ENCODE results near the gene GPR153. TPM values are rescaled to one million over a fixed set of nuclear protein-coding genes. Genes with fewer than 3 reads are reported as not detected.
"Not testable (repeated sequence)": the region's sequence is repeated elsewhere in the genome, so short reads cannot be mapped to it uniquely, and the experiment has no call there.

Gene GPR153
- 28.1 TPM for polyA plus RNA-seq (2013, experiment 1 of 4)
- 36.8 TPM for polyA plus RNA-seq (2013, experiment 2 of 4)
- polyA plus RNA-seq (2013, experiment 3 of 4) = 31.6 TPM
- 34.9 TPM for polyA plus RNA-seq (2013, experiment 4 of 4)

DNA sequence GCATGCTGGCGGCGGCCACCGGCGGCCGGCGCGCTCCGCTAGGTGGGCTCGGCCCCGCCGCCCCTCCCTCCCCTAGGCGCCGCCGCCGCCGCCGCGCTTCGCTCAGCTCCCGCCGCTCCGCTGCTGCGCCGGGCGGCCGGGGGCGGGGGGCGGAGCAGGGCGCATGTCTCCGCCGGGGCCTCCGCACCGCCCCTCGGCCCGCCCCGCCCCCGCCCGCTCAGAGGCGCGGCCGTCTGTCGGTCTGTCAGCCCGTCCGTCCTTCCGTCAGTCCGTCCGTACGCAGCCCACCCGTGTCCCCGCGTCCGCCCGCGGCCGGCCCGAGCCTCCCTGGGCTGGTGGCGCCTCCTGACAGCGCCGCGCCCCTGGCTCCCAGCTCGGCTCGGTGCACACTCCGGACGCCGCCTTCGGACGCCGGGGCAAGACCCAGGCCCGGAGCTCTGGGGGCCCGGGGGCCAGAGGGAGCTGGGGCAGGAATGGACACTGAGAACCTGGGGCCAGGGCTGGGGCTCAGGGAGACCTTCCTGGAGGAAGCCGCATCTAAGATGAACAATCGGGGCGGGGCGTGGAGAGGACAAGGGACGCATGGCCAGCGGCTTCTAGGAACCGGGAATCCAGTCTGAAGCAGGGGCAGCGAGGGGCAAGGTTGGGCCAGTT is at the start of gene GPR153:
TSS of gene GPR153 (minus strand) at position 138 of the 654 bp plus-strand sequence. CDS start 6,193 bp downstream, outside the sequence.
- no peak within 1 kb of the TSS for H3K27ac ChIP-seq (ENCODE audit: insufficient read depth, low read depth, low read length, poor library complexity, severe bottlenecking)

DNA sequence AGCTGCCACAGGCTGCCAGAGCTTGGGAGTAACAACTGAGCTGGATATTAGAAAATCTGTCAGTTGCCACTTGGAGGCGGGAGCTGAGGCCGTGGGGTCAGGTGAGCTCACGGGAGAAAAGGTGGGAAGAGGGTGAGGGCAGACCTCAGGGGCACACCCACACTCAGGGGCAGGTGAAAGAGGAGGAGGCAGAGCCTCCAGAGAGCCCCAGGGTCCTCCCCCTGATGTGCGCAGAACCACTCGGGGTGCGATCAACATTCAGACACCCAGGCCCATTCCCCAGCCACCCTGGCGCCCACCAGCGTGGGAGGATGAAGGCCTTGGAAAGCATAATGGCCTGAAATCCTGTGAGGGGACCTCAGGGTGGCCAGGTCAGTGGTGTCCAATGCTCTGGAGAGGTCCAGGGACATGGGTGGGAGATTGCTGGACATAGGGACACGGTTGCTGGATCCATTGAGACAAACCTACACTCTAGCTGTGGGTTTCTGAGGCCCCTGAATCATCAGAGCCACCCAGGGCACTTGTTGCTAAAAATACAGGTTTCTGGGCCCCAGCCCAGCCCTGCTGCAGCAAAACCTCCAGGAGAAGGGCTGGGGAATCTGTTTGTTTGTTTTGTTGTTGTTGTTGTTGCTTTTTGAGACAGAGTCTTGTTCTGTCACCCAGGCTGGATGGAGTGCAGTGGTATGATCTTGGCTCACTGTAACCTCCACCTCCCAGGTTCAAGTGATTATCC is 49.4 kb upstream of the GPR153 start:
- Histone ChIP-seq H3K9me3 (ENCODE audit: control insufficient read depth, low read length) (no peaks in the 10 kb centered on the region), H3K27ac (ENCODE audit: insufficient read depth, low read depth, low read length, poor library complexity, severe bottlenecking) (no peak overlapping the region), H3K4me3 (ENCODE audit: insufficient read depth, low read depth, low read length) (no peak overlapping the region), H3K27me3 (ENCODE audit: control insufficient read depth, insufficient read depth, low read length, poor library complexity, severe bottlenecking) (no peaks in the 10 kb centered on the region), H3K4me1 (ENCODE audit: control insufficient read depth, insufficient read depth, low read length) (no peaks in the 10 kb centered on the region), H3K36me3 (ENCODE audit: control insufficient read depth, insufficient read depth, low read length) (peaks cover 10% of the 10 kb centered on the region)
- WGBS, 2 experiments = 93 to 96% methylated on average over 9 of the region's 9 CpGs

More for the DNA sequence above, at the start of gene GPR153:
- peak within 1 kb of the TSS; percentile 63 for H3K4me3 ChIP-seq (ENCODE audit: insufficient read depth, low read depth, low read length)
- no peaks in the 10 kb centered on the region for H3K9me3 ChIP-seq (ENCODE audit: control insufficient read depth, low read length)
- peaks cover 9% of the 10 kb centered on the region for H3K27me3 ChIP-seq (ENCODE audit: control insufficient read depth, insufficient read depth, low read length, poor library complexity, severe bottlenecking)
- 0 to 1% methylated on average over 78 of the region's 78 CpGs for WGBS, 2 experiments
- H3K4me1 ChIP-seq (ENCODE audit: control insufficient read depth, insufficient read depth, low read length) = peaks cover 28% of the 10 kb centered on the region
- no peaks in the 10 kb centered on the region for H3K36me3 ChIP-seq (ENCODE audit: control insufficient read depth, insufficient read depth, low read length)

GRCh38 chr1:6309564-6309963 is 48.7 kb upstream of the GPR153 start:
- Histone ChIP-seq H3K36me3 (ENCODE audit: control insufficient read depth, insufficient read depth, low read length) (peaks cover 10% of the 10 kb centered on the region), H3K27me3 (ENCODE audit: control insufficient read depth, insufficient read depth, low read length, poor library complexity, severe bottlenecking) (no peaks in the 10 kb centered on the region), H3K27ac (ENCODE audit: insufficient read depth, low read depth, low read length, poor library complexity, severe bottlenecking) (no peak overlapping the region), H3K9me3 (ENCODE audit: control insufficient read depth, low read length) (no peaks in the 10 kb centered on the region), H3K4me1 (ENCODE audit: control insufficient read depth, insufficient read depth, low read length) (no peaks in the 10 kb centered on the region), H3K4me3 (ENCODE audit: insufficient read depth, low read depth, low read length) (no peak overlapping the region)
- 94 to 95% methylated on average over 7 of the region's 7 CpGs for WGBS, 2 experiments

DNA sequence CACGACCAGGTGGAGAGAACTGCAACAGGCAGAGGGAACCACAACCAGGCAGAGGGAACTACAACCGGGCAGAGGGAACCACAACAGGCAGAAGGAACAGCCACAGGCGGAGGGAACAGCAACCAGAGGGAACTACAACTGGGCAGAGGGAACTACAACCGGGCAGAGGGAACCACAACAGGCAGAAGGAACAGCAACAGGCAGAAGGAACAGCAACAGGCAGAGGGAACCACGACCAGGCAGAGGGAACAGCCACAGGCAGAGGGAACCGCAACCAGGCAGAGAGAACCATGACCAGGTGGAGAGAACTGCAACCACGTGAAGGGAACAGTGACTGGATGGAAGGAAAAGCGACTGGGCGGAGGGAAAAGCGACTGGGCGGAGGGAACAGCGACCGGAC is 47.6 kb upstream of the GPR153 start:
- Histone ChIP-seq H3K27me3 (ENCODE audit: control insufficient read depth, insufficient read depth, low read length, poor library complexity, severe bottlenecking) (no peaks in the 10 kb centered on the region), H3K4me3 (ENCODE audit: insufficient read depth, low read depth, low read length) (no peak overlapping the region), H3K27ac (ENCODE audit: insufficient read depth, low read depth, low read length, poor library complexity, severe bottlenecking) (no peak overlapping the region), H3K9me3 (ENCODE audit: control insufficient read depth, low read length) (no peaks in the 10 kb centered on the region), H3K36me3 (ENCODE audit: control insufficient read depth, insufficient read depth, low read length) (peaks cover 10% of the 10 kb centered on the region), H3K4me1 (ENCODE audit: control insufficient read depth, insufficient read depth, low read length) (peaks cover 4% of the 10 kb centered on the region)
- 95 to 96% methylated on average over 13 of the region's 13 CpGs for WGBS, 2 experiments

- WGBS, 2 experiments = 94 to 95% methylated on average over 7 of the region's 7 CpGs
- peaks cover 10% of the 10 kb centered on the region for H3K36me3 ChIP-seq (ENCODE audit: control insufficient read depth, insufficient read depth, low read length)
- H3K9me3 ChIP-seq (ENCODE audit: control insufficient read depth, low read length); H3K4me1 ChIP-seq (ENCODE audit: control insufficient read depth, insufficient read depth, low read length); H3K27ac ChIP-seq (ENCODE audit: insufficient read depth, low read depth, low read length, poor library complexity, severe bottlenecking); H3K27me3 ChIP-seq (ENCODE audit: control insufficient read depth, insufficient read depth, low read length, poor library complexity, severe bottlenecking); H3K4me3 ChIP-seq (ENCODE audit: insufficient read depth, low read depth, low read length): not testable (repeated sequence)
Measured at GRCh38 chr1:6307682-6308081, 46.8 kb upstream of the GPR153 start.

GRCh38 chr1:6307099-6307498 is 46.2 kb upstream of the GPR153 start:
- Histone ChIP-seq H3K36me3 (ENCODE audit: control insufficient read depth, insufficient read depth, low read length) (peaks cover 10% of the 10 kb centered on the region), H3K4me1 (ENCODE audit: control insufficient read depth, insufficient read depth, low read length) (peaks cover 4% of the 10 kb centered on the region), H3K4me3 (ENCODE audit: insufficient read depth, low read depth, low read length) (no peak overlapping the region), H3K27ac (ENCODE audit: insufficient read depth, low read depth, low read length, poor library complexity, severe bottlenecking) (no peak overlapping the region), H3K27me3 (ENCODE audit: control insufficient read depth, insufficient read depth, low read length, poor library complexity, severe bottlenecking) (no peaks in the 10 kb centered on the region), H3K9me3 (ENCODE audit: control insufficient read depth, low read length) (no peaks in the 10 kb centered on the region)
- WGBS, 2 experiments = 97 to 98% methylated on average over 15 of the region's 15 CpGs

- Histone ChIP-seq H3K4me3 (ENCODE audit: insufficient read depth, low read depth, low read length) (no peak overlapping the region), H3K9me3 (ENCODE audit: control insufficient read depth, low read length) (no peaks in the 10 kb centered on the region), H3K36me3 (ENCODE audit: control insufficient read depth, insufficient read depth, low read length) (peaks cover 10% of the 10 kb centered on the region), H3K27ac (ENCODE audit: insufficient read depth, low read depth, low read length, poor library complexity, severe bottlenecking) (no peak overlapping the region), H3K4me1 (ENCODE audit: control insufficient read depth, insufficient read depth, low read length) (peaks cover 4% of the 10 kb centered on the region), H3K27me3 (ENCODE audit: control insufficient read depth, insufficient read depth, low read length, poor library complexity, severe bottlenecking) (no peaks in the 10 kb centered on the region)
- 94 to 96% methylated on average over 15 of the region's 15 CpGs for WGBS, 2 experiments
Measured at GRCh38 chr1:6303397-6304012, 42.6 kb upstream of the GPR153 start.

GRCh38 chr1:6302568-6302967 is 41.7 kb upstream of the GPR153 start:
- Histone ChIP-seq H3K27me3 (ENCODE audit: control insufficient read depth, insufficient read depth, low read length, poor library complexity, severe bottlenecking) (no peaks in the 10 kb centered on the region), H3K36me3 (ENCODE audit: control insufficient read depth, insufficient read depth, low read length) (peaks cover 10% of the 10 kb centered on the region), H3K9me3 (ENCODE audit: control insufficient read depth, low read length) (no peaks in the 10 kb centered on the region), H3K4me3 (ENCODE audit: insufficient read depth, low read depth, low read length) (no peak overlapping the region), H3K4me1 (ENCODE audit: control insufficient read depth, insufficient read depth, low read length) (peaks cover 4% of the 10 kb centered on the region), H3K27ac (ENCODE audit: insufficient read depth, low read depth, low read length, poor library complexity, severe bottlenecking) (no peak overlapping the region)
- 94 to 96% methylated on average over 7 of the region's 7 CpGs for WGBS, 2 experiments

GRCh38 chr1:6301526-6301925 is 40.6 kb upstream of the GPR153 start:
- Histone ChIP-seq H3K27ac (ENCODE audit: insufficient read depth, low read depth, low read length, poor library complexity, severe bottlenecking) (no peak overlapping the region), H3K9me3 (ENCODE audit: control insufficient read depth, low read length) (no peaks in the 10 kb centered on the region), H3K4me3 (ENCODE audit: insufficient read depth, low read depth, low read length) (no peak overlapping the region), H3K4me1 (ENCODE audit: control insufficient read depth, insufficient read depth, low read length) (peaks cover 4% of the 10 kb centered on the region), H3K27me3 (ENCODE audit: control insufficient read depth, insufficient read depth, low read length, poor library complexity, severe bottlenecking) (no peaks in the 10 kb centered on the region), H3K36me3 (ENCODE audit: control insufficient read depth, insufficient read depth, low read length) (peaks cover 5% of the 10 kb centered on the region)
- 93% methylated on average over 8 of the region's 8 CpGs for WGBS, 2 experiments
